GM12891 (cell line): ENCODE data around the gene TNFAIP1. TPM values are rescaled to one million over a fixed set of nuclear protein-coding genes. Genes with fewer than 3 reads are reported as not detected.
A peak's percentile ranks its signal among the peaks of the same experiment; 100 is the strongest.
"Not testable (repeated sequence)": the region's sequence is repeated elsewhere in the genome, so short reads cannot be mapped to it uniquely, and the experiment has no call there.

Experiments used
- DNase-seq: peaks from one replicate; pipeline ENCODE4 v3.0.0; 2011; ENCODE audit warnings: low spot score; ENCODE audit not compliant: insufficient read length
- FAIRE-seq: peaks from 2 replicates; lab custom pipeline; 2011; peaks lifted over from hg19 to GRCh38; lab: Jason Lieb, UNC
- PAX5 ChIP-seq: IDR thresholded peaks from 2 replicates; pipeline ENCODE4 v1.6.1; 2011; ENCODE audit warnings: low read length, moderate library complexity, mild to moderate bottlenecking; ENCODE audit not compliant: insufficient read depth, severe bottlenecking
- POLR2A ChIP-seq: IDR thresholded peaks from 2 replicates; pipeline ENCODE4 v1.6.1; 2011; ENCODE audit warnings: low read depth, low read length, control low read depth
- POLR2AphosphoS5 ChIP-seq: IDR thresholded peaks from 2 replicates; pipeline ENCODE4 v1.6.1; 2011; ENCODE audit warnings: low read depth, low read length, control low read depth
- POU2F2 ChIP-seq: IDR thresholded peaks from 2 replicates; pipeline ENCODE4 v1.6.1; 2011; ENCODE audit warnings: low read depth, mild to moderate bottlenecking, control low read depth, low read length, moderate library complexity
- SPI1 ChIP-seq: IDR thresholded peaks from 2 replicates; pipeline ENCODE4 v1.6.1; 2011; ENCODE audit warnings: low read depth, low read length, control low read depth
- TAF1 ChIP-seq: IDR thresholded peaks from 2 replicates; pipeline ENCODE4 v1.6.1; 2011; ENCODE audit warnings: low read depth, low read length, control low read depth
- polyA plus RNA-seq: library from polyadenylated mRNA; unstranded; fragments of >200 nt; gene quantifications from one replicate; pipeline ENCODE4 v1.2.1, GENCODE V29; 2012; ENCODE audit warnings: low read depth, missing spikeins, inconsistent platforms; ENCODE audit not compliant: missing spikeins

TNFAIP1 gene
- polyA plus RNA-seq = 6.4 TPM

DNA sequence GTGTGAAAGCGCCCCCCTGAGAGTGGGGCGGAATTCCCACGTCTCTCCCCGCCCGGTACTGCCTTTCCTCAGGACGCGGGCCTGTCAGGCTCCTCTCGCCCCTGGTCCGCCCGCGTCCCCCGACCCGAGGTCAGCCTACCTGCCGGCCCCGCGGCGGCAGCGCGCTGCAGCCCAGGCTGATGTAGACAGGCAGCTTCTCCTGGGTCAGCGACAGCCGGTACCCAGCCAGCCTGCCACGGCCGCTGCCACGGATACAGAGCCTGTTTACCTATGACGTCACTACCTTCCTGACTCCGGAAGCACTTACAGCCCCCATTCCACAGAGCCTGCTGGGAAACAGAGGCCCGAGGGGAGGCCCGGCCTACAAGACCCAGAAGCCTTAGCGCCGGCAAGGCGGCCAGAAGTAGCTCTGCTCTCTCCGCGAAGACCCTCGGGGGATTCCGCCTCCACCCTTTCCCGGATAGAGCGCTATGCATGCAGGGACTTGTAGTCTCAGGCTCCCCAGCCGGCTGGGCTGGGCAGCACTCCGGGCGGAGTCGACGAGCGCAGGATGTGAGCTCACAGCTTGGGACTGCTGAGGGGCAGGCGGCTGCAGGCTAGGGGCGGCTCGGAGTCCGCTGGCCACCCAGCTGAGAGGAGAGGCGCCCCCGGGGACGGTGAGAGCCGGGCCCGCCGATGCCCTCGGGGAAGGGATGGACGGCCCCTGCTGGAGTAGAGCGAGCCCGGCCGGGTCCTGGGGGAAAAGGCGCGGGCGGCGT, at the start of gene TNFAIP1, which contains the start of gene IFT20:
TSS of gene TNFAIP1 (plus strand) at position 561 of the 758 bp plus-strand sequence. CDS start 3,761 bp downstream, outside the sequence.
TSS of gene IFT20 (minus strand) at position 272 of the 758 bp plus-strand sequence. CDS start 3,487 bp downstream, outside the sequence.
- DNase-seq (peak; percentile 98), FAIRE-seq (peak; percentile 98)
- 0 out of 2 replicates have a peak, but pooled peaks have one; percentile 45 for TF ChIP-seq POLR2AphosphoS5
- TF ChIP-seq POU2F2 = peak; percentile 80; the same call in 1 of the 2 replicates
- TF ChIP-seq PAX5 = no peak

- DNase-seq = no peak
- FAIRE-seq = no peak
- no peak for TF ChIP-seq POLR2AphosphoS5
- TF ChIP-seq POU2F2 = no peak
- TF ChIP-seq SPI1 = no peak
- no peak for TF ChIP-seq PAX5
- TF ChIP-seq POLR2A = no peak
- TF ChIP-seq TAF1 = no peak
Observed at GRCh38 chr17:28285965-28286364, 49.6 kb upstream of the TNFAIP1 start.

- no peak for FAIRE-seq
- no peak for TF ChIP-seq SPI1
- TF ChIP-seq POLR2A = no peak
- no peak for DNase-seq
Observed at GRCh38 chr17:28290703-28291102, 44.9 kb upstream of the TNFAIP1 start.

GRCh38 chr17:28291780-28292330, 43.7 kb upstream of the TNFAIP1 start:
- TF ChIP-seq TAF1 (no peak), POLR2A (no peak), POLR2AphosphoS5 (no peak), PAX5 (no peak), SPI1 (no peak), POU2F2 (no peak)
- FAIRE-seq (no peak), DNase-seq (no peak)

DNA sequence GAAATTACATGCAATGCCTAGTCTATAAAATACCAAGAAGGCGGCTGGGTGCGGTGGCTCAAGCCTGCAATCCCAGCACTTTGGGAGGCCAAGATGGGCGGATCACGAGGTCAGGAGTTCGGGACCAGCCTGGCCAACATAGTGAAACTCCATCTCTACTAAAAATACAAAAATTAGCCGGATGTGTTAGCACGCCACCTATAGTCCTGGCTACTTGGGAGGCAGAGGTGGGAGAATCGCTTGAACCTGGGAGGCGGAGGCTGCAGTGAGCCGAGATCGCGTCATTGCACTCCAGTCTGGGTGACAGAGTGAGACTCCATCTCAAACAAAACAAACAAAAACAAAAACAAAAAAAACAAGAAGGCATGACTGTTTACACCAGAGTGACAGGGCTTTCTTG, 42.7 kb upstream of the TNFAIP1 start:
- FAIRE-seq, DNase-seq: not testable (repeated sequence)

- DNase-seq (no peak), FAIRE-seq (no peak)
- TF ChIP-seq PAX5 = no peak
- TF ChIP-seq SPI1 = no peak
- no peak for TF ChIP-seq POLR2AphosphoS5
- no peak for TF ChIP-seq POLR2A
- TF ChIP-seq TAF1 = no peak
- no peak for TF ChIP-seq POU2F2
Observed at GRCh38 chr17:28293994-28294393, 41.6 kb upstream of the TNFAIP1 start.

- FAIRE-seq = peak; percentile 84
- no peak for DNase-seq
- no peak for TF ChIP-seq POU2F2
- TF ChIP-seq PAX5 = no peak
- no peak for TF ChIP-seq TAF1
Observed at GRCh38 chr17:28295677-28296578, 39.6 kb upstream of the TNFAIP1 start.

DNA sequence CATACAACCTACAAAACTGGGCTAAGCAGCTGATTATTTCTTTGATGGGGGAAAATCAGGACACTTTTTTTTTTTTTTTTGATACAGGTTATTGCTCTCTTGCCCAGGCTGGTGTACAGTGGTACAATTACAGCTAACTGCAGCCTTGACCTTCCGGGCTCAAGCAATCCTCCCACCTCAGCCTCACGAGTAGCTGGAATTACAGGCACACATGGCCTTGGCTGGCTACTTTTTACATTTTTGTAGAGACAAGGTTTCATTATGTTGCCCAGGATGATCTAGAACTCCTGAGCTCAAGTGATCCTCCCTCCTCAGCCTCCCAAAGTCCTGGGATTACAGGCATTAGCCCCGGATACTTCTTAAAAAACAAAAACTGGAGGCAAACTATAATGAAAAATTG, 37.1 kb upstream of the TNFAIP1 start:
- FAIRE-seq = no peak
- TF ChIP-seq SPI1 = no peak
- no peak for TF ChIP-seq POLR2AphosphoS5
- no peak for TF ChIP-seq PAX5
- no peak for TF ChIP-seq POU2F2
- TF ChIP-seq TAF1 = no peak
- no peak for TF ChIP-seq POLR2A
- no peak for DNase-seq

DNA sequence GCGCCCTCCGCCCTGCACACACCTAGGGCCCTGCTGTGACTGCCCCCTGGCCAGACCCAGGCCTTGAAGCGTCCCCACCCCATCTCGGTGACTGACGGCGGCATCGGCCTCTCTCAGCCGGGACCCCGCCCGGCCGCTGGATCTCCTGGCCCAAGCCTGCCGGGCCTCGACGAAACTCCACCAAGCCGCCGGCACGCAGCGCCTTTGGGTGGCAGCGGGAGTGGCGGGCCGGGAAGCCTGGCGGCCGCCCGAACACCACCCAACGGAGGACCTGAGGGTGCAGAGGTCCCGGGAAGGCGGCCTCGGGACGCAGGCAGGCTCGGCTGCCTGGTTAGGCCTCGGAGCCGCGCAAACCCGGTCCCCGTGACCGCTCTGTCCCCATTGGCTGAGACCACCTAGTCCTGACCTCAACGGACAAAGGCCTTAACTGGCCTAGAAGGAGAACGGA, 28.6 kb upstream of the TNFAIP1 start:
- FAIRE-seq (no peak), DNase-seq (no peak)
- no peak for TF ChIP-seq PAX5
- TF ChIP-seq SPI1 = no peak

DNA sequence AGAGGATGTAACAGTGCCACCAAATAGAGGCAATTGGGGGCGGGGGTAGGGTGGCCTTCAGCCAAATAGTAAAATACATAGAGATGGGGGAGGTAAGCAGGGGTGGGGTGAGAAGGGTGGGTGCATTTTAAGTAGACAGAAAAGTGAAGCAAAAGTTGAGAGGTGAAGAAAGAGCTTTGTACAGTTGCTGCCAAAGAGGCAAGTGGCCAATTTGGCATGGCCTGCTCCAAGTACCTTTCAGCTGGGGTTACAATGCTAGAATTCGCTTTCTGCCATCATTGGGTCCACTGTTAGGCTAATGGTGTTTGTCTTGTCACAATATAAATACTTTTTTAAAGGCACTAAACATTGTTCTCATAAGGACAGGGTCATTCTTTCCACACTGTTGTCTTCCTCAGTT, 21.7 kb upstream of the TNFAIP1 start:
- no peak for TF ChIP-seq SPI1
- TF ChIP-seq POLR2AphosphoS5 = no peak
- no peak for TF ChIP-seq PAX5
- TF ChIP-seq POU2F2 = no peak
- TF ChIP-seq POLR2A = no peak
- TF ChIP-seq TAF1 = no peak
- no peak for DNase-seq
- no peak for FAIRE-seq
